Endodermal cell (in vitro differentiated cells): ENCODE data around the gene ABHD14A. TPM values are rescaled to one million over a fixed set of nuclear protein-coding genes. Genes with fewer than 3 reads are reported as not detected.
A peak's percentile ranks its signal among the peaks of the same experiment; 100 is the strongest.

ENCODE experiments used
- DNase-seq: peaks from one replicate; pipeline ENCODE4 v3.0.0-alpha.2; 2017
- H3K27ac ChIP-seq: 2 replicates; pipeline ENCODE4 v1.5.1; 2013; ENCODE audit warnings: mild to moderate bottlenecking, low read depth, low read length, moderate library complexity
- H3K27me3 ChIP-seq: 2 replicates; pipeline ENCODE4 v1.6.1; 2013; ENCODE audit warnings: mild to moderate bottlenecking, low read length, moderate library complexity; ENCODE audit not compliant: insufficient read depth, control insufficient read depth, poor library complexity, severe bottlenecking
- H3K36me3 ChIP-seq: 2 replicates; pipeline ENCODE4 v1.7.0; 2013; ENCODE audit warnings: mild to moderate bottlenecking, low read length, moderate library complexity; ENCODE audit not compliant: control insufficient read depth, insufficient read depth
- H3K4me1 ChIP-seq: one replicate; pipeline ENCODE4 v1.7.0; 2013; ENCODE audit warnings: low read length; ENCODE audit not compliant: control insufficient read depth, insufficient read depth
- H3K4me3 ChIP-seq: 2 replicates; pipeline ENCODE4 v1.5.1; 2013; ENCODE audit warnings: mild to moderate bottlenecking, low read length, moderate library complexity
- H3K9ac ChIP-seq: 2 replicates; pipeline ENCODE4 v1.6.1; 2013; ENCODE audit warnings: mild to moderate bottlenecking, low read length, moderate library complexity; ENCODE audit not compliant: poor library complexity, severe bottlenecking; ENCODE audit errors: extremely low read depth
- H3K9me3 ChIP-seq: 2 replicates; pipeline ENCODE4 v1.6.1; 2013; ENCODE audit warnings: mild to moderate bottlenecking, low read length, moderate library complexity; ENCODE audit not compliant: control insufficient read depth
- H3K27ac Mint-ChIP-seq: 2 replicates; pipeline ENCODE4 v1.8.0; 2020; ENCODE audit warnings: mixed read lengths
- H3K27me3 Mint-ChIP-seq: 2 replicates; pipeline ENCODE4 v1.8.0; 2021; ENCODE audit warnings: mild to moderate bottlenecking, mixed read lengths; ENCODE audit not compliant: insufficient read depth
- H3K36me3 Mint-ChIP-seq: 2 replicates; pipeline ENCODE4 v1.8.0; 2020; ENCODE audit warnings: low read depth, mixed read lengths
- H3K4me1 Mint-ChIP-seq: 2 replicates; pipeline ENCODE4 v1.8.0; 2020; ENCODE audit warnings: mixed read lengths
- H3K4me3 Mint-ChIP-seq: 2 replicates; pipeline ENCODE4 v1.8.0; 2020; ENCODE audit warnings: mild to moderate bottlenecking, moderate library complexity, mixed read lengths
- H3K9me3 Mint-ChIP-seq: 2 replicates; pipeline ENCODE4 v1.8.0; 2020; ENCODE audit warnings: mild to moderate bottlenecking, mixed read lengths
- CTCF ChIP-seq: fragments of 200-600 bp; sonication (generic); conservative IDR thresholded peaks from 2 replicates; pipeline ENCODE4 v1.5.0; 2021; ENCODE audit warnings: antibody characterized with exemption, mild to moderate bottlenecking
- WGBS, 2 experiments: methylation state at CpG; one replicate each; pipeline versions ENCODE4 v1.1.5 to v1.1.7; 2013; ENCODE audit warnings: missing lambda C conversion rate in 2 of 2, mixed read lengths in 1 of 2; ENCODE audit not compliant: insufficient coverage in 1 of 2, insufficient read length in 1 of 2; 5-methylcytosine and 5-hydroxymethylcytosine counted together
- total RNA-seq, 2 donors: library from RNA; stranded (reverse); fragmentation: NEBNext Ultra II Directional in 1 of 2; extraction: Animal tissue kit (Norgen Biotek cat#: 25700) in 1 of 2; gene quantifications; 2 replicates in 1 of 2; 3 replicates in 1 of 2; pipeline ENCODE4 v1.2.1, GENCODE V29; 2021

ABHD14A gene
- total RNA-seq, 2 donors from 2014 or later: 9.6 to 10.1 TPM

- Histone ChIP-seq H3K9ac (no peak overlapping the region), H3K27me3 (no peaks in the 10 kb centered on the region), H3K4me3 (no peak overlapping the region), H3K36me3 (no peaks in the 10 kb centered on the region), H3K4me1 (no peaks in the 10 kb centered on the region), H3K27ac (no peak overlapping the region), H3K9me3 (no peaks in the 10 kb centered on the region)
- H3K27me3 Mint-ChIP-seq: peaks cover 4% of the 10 kb centered on the region
- 83 to 92% methylated on average over 2 to 6 of the region's 6 CpGs for whole genome bisulfite sequencing, 2 experiments
- H3K9me3 Mint-ChIP-seq: no peaks in the 10 kb centered on the region
- H3K36me3 Mint-ChIP-seq: no peaks in the 10 kb centered on the region
- H3K4me1 Mint-ChIP-seq: no peaks in the 10 kb centered on the region
- DNase-seq: no peak
- no peak for TF ChIP-seq CTCF
- H3K27ac Mint-ChIP-seq: no peak overlapping the region
- H3K4me3 Mint-ChIP-seq: no peak overlapping the region
Measured at GRCh38 chr3:52013802-52014598, 39.1 kb downstream of the ABHD14A start.

- 80 to 81% methylated on average over 7 to 8 of the region's 8 CpGs for WGBS, 2 experiments
- no peaks in the 10 kb centered on the region for H3K9me3 ChIP-seq
- H3K27me3 ChIP-seq: no peaks in the 10 kb centered on the region
- H3K4me1 ChIP-seq: no peaks in the 10 kb centered on the region
- H3K9ac ChIP-seq: no peak overlapping the region
- DNase-seq: peak; percentile 85
- Mint-ChIP-seq H3K27ac (no peak overlapping the region), H3K36me3 (no peaks in the 10 kb centered on the region), H3K9me3 (no peaks in the 10 kb centered on the region), H3K4me1 (no peaks in the 10 kb centered on the region), H3K27me3 (peaks cover 4% of the 10 kb centered on the region), H3K4me3 (no peak overlapping the region)
- TF ChIP-seq CTCF: peak; percentile 82
- no peak overlapping the region for H3K27ac ChIP-seq
- no peak overlapping the region for H3K4me3 ChIP-seq
- no peaks in the 10 kb centered on the region for H3K36me3 ChIP-seq
Measured at GRCh38 chr3:52014613-52015012, 39.7 kb downstream of the ABHD14A start.

GRCh38 chr3:52015438-52016228 is 40.8 kb downstream of the ABHD14A start:
- no peak for TF ChIP-seq CTCF
- Mint-ChIP-seq H3K27me3 (peaks cover 2% of the 10 kb centered on the region), H3K4me3 (no peak overlapping the region), H3K27ac (no peak overlapping the region), H3K36me3 (no peaks in the 10 kb centered on the region), H3K4me1 (no peaks in the 10 kb centered on the region), H3K9me3 (no peaks in the 10 kb centered on the region)
- H3K36me3 ChIP-seq: no peaks in the 10 kb centered on the region
- no peaks in the 10 kb centered on the region for H3K4me1 ChIP-seq
- H3K9ac ChIP-seq: no peak overlapping the region
- H3K4me3 ChIP-seq: no peak overlapping the region
- no peaks in the 10 kb centered on the region for H3K9me3 ChIP-seq
- H3K27ac ChIP-seq: no peak overlapping the region
- DNase-seq: no peak
- WGBS, 2 experiments: 93 to 95% methylated on average over 4 to 13 of the region's 13 CpGs
- H3K27me3 ChIP-seq: no peaks in the 10 kb centered on the region
